Measurements from ENCODE around the gene MS4A10.

The MS4A10 gene

GRCh38 chr11:60831501-60832079, 46.5 kb downstream of the MS4A10 start:
- DNase-seq, result no peak

GRCh38 chr11:60834742-60835533, 49.8 kb downstream of the MS4A10 start:
- no peak for DNase-seq

GRCh38 chr11:60835534-60835846, 50.4 kb downstream of the MS4A10 start:
- DNase-seq, result no peak

GRCh38 chr11:60836866-60837515, 51.9 kb downstream of the MS4A10 start:
- DNase-seq, result no peak

- no peak for DNase-seq
Measured at GRCh38 chr11:60838132-60838531, 53.0 kb downstream of the MS4A10 start.

GRCh38 chr11:60840470-60841430, 55.6 kb downstream of the MS4A10 start:
- DNase-seq, result no peak

- peak; percentile 99 for DNase-seq
Measured at GRCh38 chr11:60841797-60842667, 56.9 kb downstream of the MS4A10 start, which contains the start of gene CCDC86. Gene CCDC86 (plus strand): TSS chr11:60842113. CDS start chr11:60842125, 12 bp downstream.

GRCh38 chr11:60842668-60843600, 57.8 kb downstream of the MS4A10 start:
- DNase-seq, result no peak

GRCh38 chr11:60844045-60844869, 59.1 kb downstream of the MS4A10 start:
- DNase-seq, result no peak

GRCh38 chr11:60844870-60845221, 59.7 kb downstream of the MS4A10 start:
- no peak for DNase-seq

- DNase-seq, result no peak
Measured at GRCh38 chr11:60845338-60845737, 60.2 kb downstream of the MS4A10 start.

GRCh38 chr11:60847281-60847680, 62.1 kb downstream of the MS4A10 start:
- no peak for DNase-seq

- no peak for DNase-seq
Measured at GRCh38 chr11:60847896-60848295, 62.8 kb downstream of the MS4A10 start.

- DNase-seq, result no peak
Measured at GRCh38 chr11:60848714-60849151, 63.6 kb downstream of the MS4A10 start.

- DNase-seq, result no peak
Measured at GRCh38 chr11:60849641-60850520, 64.7 kb downstream of the MS4A10 start.
